Mesendoderm (in vitro differentiated cells): ENCODE measurements around the gene PDE6H.

Experiments used
- DNase-seq: peaks from one replicate; pipeline ENCODE4 v3.0.0; 2013
- H2AK5ac ChIP-seq: 2 replicates; pipeline ENCODE4 v1.6.1; 2013; ENCODE audit warnings: low read length, inconsistent platforms
- H2BK120ac ChIP-seq: 2 replicates; pipeline ENCODE4 v1.6.1; 2013; ENCODE audit warnings: low read depth, mild to moderate bottlenecking, low read length, moderate library complexity, mixed read lengths
- H2BK15ac ChIP-seq: replicated peaks from 2 replicates; pipeline ENCODE4 v1.6.1; 2013; ENCODE audit warnings: low read depth, mild to moderate bottlenecking, moderate library complexity
- H2BK5ac ChIP-seq: 2 replicates; pipeline ENCODE4 v1.6.1; 2013; ENCODE audit warnings: low read length, inconsistent platforms
- H3K18ac ChIP-seq: 2 replicates; pipeline ENCODE4 v1.6.1; 2013; ENCODE audit warnings: mild to moderate bottlenecking, low read length, mixed read lengths
- H3K23ac ChIP-seq: one replicate; pipeline ENCODE4 v1.6.1; 2013; ENCODE audit warnings: low read length
- H3K27ac ChIP-seq: 2 replicates; pipeline ENCODE4 v1.5.1; 2013; ENCODE audit warnings: low read depth, mild to moderate bottlenecking, inconsistent platforms, low read length, moderate library complexity
- H3K27me3 ChIP-seq: 2 replicates; pipeline ENCODE4 v1.6.1; 2013; ENCODE audit warnings: low read length, control low read depth, mild to moderate bottlenecking, inconsistent platforms; ENCODE audit not compliant: insufficient read depth, poor library complexity
- H3K36me3 ChIP-seq: 2 replicates; pipeline ENCODE4 v1.6.1; 2013; ENCODE audit warnings: low read length, inconsistent platforms; ENCODE audit not compliant: control insufficient read depth, insufficient read depth
- H3K4ac ChIP-seq: one replicate; pipeline ENCODE4 v1.6.1; 2013; ENCODE audit warnings: low read depth, mild to moderate bottlenecking, low read length, moderate library complexity
- H3K4me1 ChIP-seq: 2 replicates; pipeline ENCODE4 v1.6.1; 2013; ENCODE audit warnings: low read depth, low read length, inconsistent platforms; ENCODE audit not compliant: control insufficient read depth
- H3K4me2 ChIP-seq: 2 replicates; pipeline ENCODE4 v1.6.1; 2013; ENCODE audit warnings: low read length
- H3K4me3 ChIP-seq: 2 replicates; pipeline ENCODE4 v1.5.1; 2013; ENCODE audit warnings: mild to moderate bottlenecking, low read length
- H3K56ac ChIP-seq: one replicate; pipeline ENCODE4 v1.6.1; 2013; ENCODE audit warnings: low read length
- H3K79me1 ChIP-seq: 2 replicates; pipeline ENCODE4 v1.6.1; 2013; ENCODE audit warnings: low read length, inconsistent platforms
- H3K79me2 ChIP-seq: 2 replicates; pipeline ENCODE4 v1.6.1; 2013; ENCODE audit warnings: mild to moderate bottlenecking, low read length; ENCODE audit not compliant: control insufficient read depth, insufficient read depth
- H3K9ac ChIP-seq: 2 replicates; pipeline ENCODE4 v1.6.1; 2013; ENCODE audit warnings: low read length, inconsistent platforms
- H4K5ac ChIP-seq: one replicate; pipeline ENCODE4 v1.6.1; 2013; ENCODE audit warnings: low read length
- H4K8ac ChIP-seq: one replicate; pipeline ENCODE4 v1.6.1; 2013; ENCODE audit warnings: low read depth, mild to moderate bottlenecking, control low read depth, low read length, moderate library complexity
- WGBS: extraction: QIAGEN DNeasy Blood & Tissue Kit; methylation state at CpG from one replicate; pipeline ENCODE4 v1.1.7; 2013; ENCODE audit warnings: low lambda C conversion rate, missing lambda C conversion rate; ENCODE audit not compliant: insufficient coverage; ENCODE audit errors: extremely low coverage; 5-methylcytosine and 5-hydroxymethylcytosine counted together

Gene PDE6H

GRCh38 chr12:15005064-15005463, 32.2 kb downstream of the PDE6H start:
- no peak overlapping the region for H3K27ac ChIP-seq
- H3K18ac ChIP-seq = no peak overlapping the region
- H2BK120ac ChIP-seq = no peak overlapping the region
- H2BK15ac ChIP-seq = no peak overlapping the region
- no peaks in the 10 kb centered on the region for H3K4me1 ChIP-seq
- H3K79me2 ChIP-seq = no peaks in the 10 kb centered on the region
- H2BK5ac ChIP-seq = no peak overlapping the region
- no peak overlapping the region for H4K5ac ChIP-seq
- H3K36me3 ChIP-seq = no peaks in the 10 kb centered on the region
- no peak overlapping the region for H3K4ac ChIP-seq
- H3K4me2 ChIP-seq = no peak overlapping the region
- no peak overlapping the region for H4K8ac ChIP-seq
- no peak overlapping the region for H2AK5ac ChIP-seq
- H3K56ac ChIP-seq = no peak overlapping the region
- no peak overlapping the region for H3K4me3 ChIP-seq
- H3K23ac ChIP-seq = no peak overlapping the region
- H3K9ac ChIP-seq = no peak overlapping the region
- H3K79me1 ChIP-seq = no peaks in the 10 kb centered on the region
- H3K27me3 ChIP-seq = no peaks in the 10 kb centered on the region
- DNase-seq = no peak

GRCh38 chr12:15007551-15007950, 34.7 kb downstream of the PDE6H start:
- Histone ChIP-seq H3K4ac (no peak overlapping the region), H2BK5ac (no peak overlapping the region), H3K27ac (no peak overlapping the region), H3K56ac (no peak overlapping the region), H3K9ac (no peak overlapping the region), H2BK15ac (no peak overlapping the region), H4K8ac (no peak overlapping the region), H3K4me2 (no peak overlapping the region), H3K18ac (no peak overlapping the region), H3K4me1 (no peaks in the 10 kb centered on the region), H2BK120ac (no peak overlapping the region), H3K4me3 (no peak overlapping the region), H2AK5ac (no peak overlapping the region), H4K5ac (no peak overlapping the region), H3K27me3 (no peaks in the 10 kb centered on the region), H3K23ac (no peak overlapping the region), H3K79me1 (no peaks in the 10 kb centered on the region), H3K36me3 (no peaks in the 10 kb centered on the region), H3K79me2 (no peaks in the 10 kb centered on the region)
- WGBS = no CpG with 5 or more reads among the region's 3 CpGs
- no peak for DNase-seq

DNA sequence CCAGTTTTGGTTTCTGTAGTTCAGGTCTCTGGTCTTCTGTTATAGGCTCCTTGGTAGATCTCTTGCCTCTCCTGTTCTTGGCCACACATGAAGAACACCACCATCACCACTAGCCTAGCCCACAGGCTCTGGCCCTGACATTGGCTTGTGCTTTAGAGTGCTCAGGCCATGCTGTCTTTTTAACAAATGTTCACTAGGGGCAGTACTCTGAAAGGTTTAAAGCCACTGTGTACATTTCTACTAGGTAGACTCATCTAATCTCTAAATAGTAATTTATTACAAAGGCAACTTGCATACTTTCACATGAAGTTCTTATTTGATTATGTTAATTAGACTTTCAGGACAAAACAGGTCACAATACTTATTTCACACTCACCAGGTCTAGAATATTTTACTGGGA, 38.3 kb downstream of the PDE6H start:
- H3K4me3 ChIP-seq = no peak overlapping the region
- H3K56ac ChIP-seq = no peak overlapping the region
- H3K9ac ChIP-seq = no peak overlapping the region
- H4K5ac ChIP-seq = no peak overlapping the region
- no peaks in the 10 kb centered on the region for H3K4me1 ChIP-seq
- no peak overlapping the region for H2BK5ac ChIP-seq
- H3K18ac ChIP-seq = no peak overlapping the region
- no peak overlapping the region for H2BK120ac ChIP-seq
- H2BK15ac ChIP-seq = no peak overlapping the region
- no peak overlapping the region for H3K4me2 ChIP-seq
- H3K36me3 ChIP-seq = no peaks in the 10 kb centered on the region
- H3K27ac ChIP-seq = no peak overlapping the region
- no peak overlapping the region for H3K23ac ChIP-seq
- H2AK5ac ChIP-seq = no peak overlapping the region
- H3K27me3 ChIP-seq = no peaks in the 10 kb centered on the region
- H3K79me2 ChIP-seq = no peaks in the 10 kb centered on the region
- H3K4ac ChIP-seq = no peak overlapping the region
- no peaks in the 10 kb centered on the region for H3K79me1 ChIP-seq
- peak; percentile 51 for DNase-seq
- no peak overlapping the region for H4K8ac ChIP-seq

GRCh38 chr12:15013634-15014179, 40.9 kb downstream of the PDE6H start:
- H4K8ac ChIP-seq = no peak overlapping the region
- no peak for DNase-seq
- no peaks in the 10 kb centered on the region for H3K36me3 ChIP-seq
- no peak overlapping the region for H3K4ac ChIP-seq
- H4K5ac ChIP-seq = no peak overlapping the region
- H3K4me1 ChIP-seq = no peaks in the 10 kb centered on the region
- no peak overlapping the region for H3K18ac ChIP-seq
- no peak overlapping the region for H3K9ac ChIP-seq
- WGBS = no CpG with 5 or more reads among the region's 4 CpGs
- no peak overlapping the region for H3K27ac ChIP-seq
- H3K27me3 ChIP-seq = no peaks in the 10 kb centered on the region
- no peaks in the 10 kb centered on the region for H3K79me2 ChIP-seq
- no peak overlapping the region for H2BK5ac ChIP-seq
- no peak overlapping the region for H2BK15ac ChIP-seq
- no peak overlapping the region for H3K23ac ChIP-seq
- no peaks in the 10 kb centered on the region for H3K79me1 ChIP-seq
- no peak overlapping the region for H3K4me3 ChIP-seq
- no peak overlapping the region for H3K56ac ChIP-seq
- no peak overlapping the region for H3K4me2 ChIP-seq
- H2BK120ac ChIP-seq = no peak overlapping the region
- no peak overlapping the region for H2AK5ac ChIP-seq

DNA sequence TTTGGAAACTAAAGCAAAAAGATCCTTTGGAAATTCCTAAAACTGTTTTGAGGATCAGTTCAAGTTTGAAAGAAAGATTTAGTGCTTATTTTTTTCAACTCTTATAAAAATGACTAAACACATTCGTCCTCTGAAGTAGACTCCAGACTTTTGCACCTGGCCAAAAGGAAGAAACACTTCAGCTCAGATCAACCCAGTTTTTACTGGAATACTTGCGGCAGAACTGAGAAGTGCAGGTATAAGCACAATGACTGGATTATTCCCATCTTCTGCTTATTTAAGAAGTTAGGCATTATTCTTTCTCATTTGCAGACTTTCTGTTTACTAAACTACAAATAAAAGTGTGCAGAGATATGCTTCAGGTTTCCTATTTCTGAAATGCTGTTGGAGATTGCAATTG, 41.9 kb downstream of the PDE6H start:
- Histone ChIP-seq H3K4me2 (no peak overlapping the region), H3K18ac (no peak overlapping the region), H3K79me2 (no peaks in the 10 kb centered on the region), H3K56ac (no peak overlapping the region), H3K27ac (no peak overlapping the region), H2BK5ac (no peak overlapping the region), H3K4me3 (no peak overlapping the region), H2BK15ac (no peak overlapping the region), H4K8ac (no peak overlapping the region), H4K5ac (no peak overlapping the region), H3K36me3 (no peaks in the 10 kb centered on the region), H3K9ac (no peak overlapping the region), H3K4me1 (no peaks in the 10 kb centered on the region), H3K79me1 (no peaks in the 10 kb centered on the region), H2AK5ac (no peak overlapping the region), H2BK120ac (no peak overlapping the region), H3K4ac (no peak overlapping the region), H3K27me3 (no peaks in the 10 kb centered on the region), H3K23ac (no peak overlapping the region)
- DNase-seq = no peak
- WGBS = no CpG with 5 or more reads among the region's 2 CpGs

GRCh38 chr12:15015121-15015520, 42.3 kb downstream of the PDE6H start:
- no peak overlapping the region for H4K5ac ChIP-seq
- H3K4ac ChIP-seq = no peak overlapping the region
- H2BK5ac ChIP-seq = no peak overlapping the region
- no peaks in the 10 kb centered on the region for H3K79me2 ChIP-seq
- no peak overlapping the region for H3K18ac ChIP-seq
- H3K23ac ChIP-seq = no peak overlapping the region
- H3K27me3 ChIP-seq = no peaks in the 10 kb centered on the region
- no peak overlapping the region for H3K4me2 ChIP-seq
- H3K56ac ChIP-seq = no peak overlapping the region
- no peaks in the 10 kb centered on the region for H3K79me1 ChIP-seq
- H3K27ac ChIP-seq = no peak overlapping the region
- H3K36me3 ChIP-seq = no peaks in the 10 kb centered on the region
- WGBS = no CpG with 5 or more reads among the region's 1 CpG
- no peak overlapping the region for H2BK15ac ChIP-seq
- H3K9ac ChIP-seq = no peak overlapping the region
- no peak overlapping the region for H2BK120ac ChIP-seq
- DNase-seq = no peak
- no peak overlapping the region for H2AK5ac ChIP-seq
- no peak overlapping the region for H4K8ac ChIP-seq
- H3K4me3 ChIP-seq = no peak overlapping the region
- H3K4me1 ChIP-seq = no peaks in the 10 kb centered on the region
